Stimulated activated CD4-positive, alpha-beta T cell treated with anti-CD3 and anti-CD28 coated beads, Interleukin-4, amount 100 ng/mL, for 4 hours (primary cell): ENCODE data around the gene MED10.
"Not testable (repeated sequence)": the region's sequence is repeated elsewhere in the genome, so short reads cannot be mapped to it uniquely, and the experiment has no call there.

Source experiments
- DNase-seq, 2 experiments: peaks; one replicate each; pipeline ENCODE4 v3.0.0-alpha.2; 2020

MED10 gene

DNA sequence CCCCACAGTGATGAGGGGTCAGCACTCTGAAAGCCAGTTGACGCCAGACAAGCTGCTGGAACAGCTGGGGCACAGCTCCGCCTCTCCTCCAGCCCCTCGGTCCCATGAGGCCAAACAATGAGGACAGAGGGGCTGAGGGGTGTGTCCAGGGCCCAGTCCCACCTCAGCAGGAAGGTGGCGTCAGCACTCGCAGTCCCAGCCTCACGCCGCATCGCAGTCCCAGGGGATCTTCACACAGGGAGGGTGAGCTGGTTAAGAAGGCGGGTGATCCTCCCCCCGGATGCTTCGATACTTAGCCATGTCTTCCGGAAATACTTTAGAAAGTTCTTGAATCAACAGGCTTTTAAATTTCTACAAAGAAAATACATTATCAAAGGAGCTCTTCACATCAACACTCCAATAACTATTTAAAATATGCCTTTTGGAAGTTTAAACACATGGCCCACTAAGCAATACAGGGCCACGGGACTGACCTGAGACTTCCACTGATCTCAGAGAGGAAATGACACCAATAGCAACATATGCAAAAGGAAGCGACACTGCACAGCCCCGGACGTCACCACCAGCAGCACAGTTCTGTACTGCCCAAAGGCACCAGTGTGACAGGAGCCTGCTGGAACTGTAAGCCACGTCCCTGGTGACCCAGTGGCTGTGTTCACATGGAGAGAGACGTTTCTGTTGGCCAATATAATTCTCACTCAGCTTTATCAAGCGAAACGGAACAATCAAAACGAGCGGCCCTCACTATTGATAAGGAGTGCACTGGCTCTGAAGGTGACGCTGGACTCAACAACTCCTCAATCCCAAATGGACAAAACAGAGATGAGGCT, 5.9 kb downstream of the MED10 start:
- DNase-seq, result no peak

GRCh38 chr5:6371079-6371810, 7.1 kb downstream of the MED10 start:
- no peak for DNase-seq

GRCh38 chr5:6370580-6370979, 7.8 kb downstream of the MED10 start:
- no peak for DNase-seq

- DNase-seq, result no peak
Observed at GRCh38 chr5:6365977-6366590, 12.3 kb downstream of the MED10 start.

- no peak for DNase-seq
Observed at GRCh38 chr5:6365142-6365976, 13.0 kb downstream of the MED10 start.

GRCh38 chr5:6363454-6364011, 14.8 kb downstream of the MED10 start:
- DNase-seq, result not testable (repeated sequence)

DNA sequence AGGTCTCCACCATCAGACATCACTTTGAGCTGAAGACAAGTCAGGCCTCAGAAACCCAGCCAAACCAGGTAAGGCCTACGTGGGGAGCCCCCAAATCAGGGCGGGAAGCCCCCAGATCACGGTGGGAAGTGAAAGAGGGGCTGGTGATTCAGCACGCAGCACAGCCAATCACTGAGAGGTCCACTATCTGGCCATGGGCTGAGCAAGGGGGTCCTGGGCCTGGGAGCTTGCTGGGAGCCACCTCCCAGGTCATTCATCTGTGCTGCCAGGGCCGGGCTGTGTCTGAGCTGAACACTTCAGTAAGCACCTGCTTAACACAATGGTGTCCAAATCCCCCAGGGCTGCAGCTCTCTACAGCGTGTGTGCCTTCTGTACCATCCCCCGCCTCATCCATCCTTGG, 15.5 kb downstream of the MED10 start:
- no peak for DNase-seq

DNA sequence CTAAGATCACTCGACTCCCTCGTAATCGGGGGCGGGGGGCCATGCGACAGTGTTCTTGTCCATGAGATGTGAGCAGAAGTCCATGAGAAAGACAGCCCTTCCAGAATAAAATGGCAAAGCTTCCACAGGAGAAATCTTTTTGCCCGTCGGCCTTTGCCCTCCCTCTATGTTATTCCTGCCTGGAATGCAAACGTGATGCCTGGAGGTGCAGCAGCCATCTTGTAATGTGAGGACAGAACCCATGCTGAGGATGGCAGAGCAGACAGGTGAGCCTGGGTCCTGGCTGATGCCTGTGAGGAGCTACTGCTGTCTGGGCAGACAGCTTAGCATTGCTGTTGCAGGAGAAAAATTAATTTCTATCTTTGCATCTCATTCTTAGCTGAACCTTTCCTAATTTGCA, 17.2 kb downstream of the MED10 start:
- DNase-seq, result no peak

DNA sequence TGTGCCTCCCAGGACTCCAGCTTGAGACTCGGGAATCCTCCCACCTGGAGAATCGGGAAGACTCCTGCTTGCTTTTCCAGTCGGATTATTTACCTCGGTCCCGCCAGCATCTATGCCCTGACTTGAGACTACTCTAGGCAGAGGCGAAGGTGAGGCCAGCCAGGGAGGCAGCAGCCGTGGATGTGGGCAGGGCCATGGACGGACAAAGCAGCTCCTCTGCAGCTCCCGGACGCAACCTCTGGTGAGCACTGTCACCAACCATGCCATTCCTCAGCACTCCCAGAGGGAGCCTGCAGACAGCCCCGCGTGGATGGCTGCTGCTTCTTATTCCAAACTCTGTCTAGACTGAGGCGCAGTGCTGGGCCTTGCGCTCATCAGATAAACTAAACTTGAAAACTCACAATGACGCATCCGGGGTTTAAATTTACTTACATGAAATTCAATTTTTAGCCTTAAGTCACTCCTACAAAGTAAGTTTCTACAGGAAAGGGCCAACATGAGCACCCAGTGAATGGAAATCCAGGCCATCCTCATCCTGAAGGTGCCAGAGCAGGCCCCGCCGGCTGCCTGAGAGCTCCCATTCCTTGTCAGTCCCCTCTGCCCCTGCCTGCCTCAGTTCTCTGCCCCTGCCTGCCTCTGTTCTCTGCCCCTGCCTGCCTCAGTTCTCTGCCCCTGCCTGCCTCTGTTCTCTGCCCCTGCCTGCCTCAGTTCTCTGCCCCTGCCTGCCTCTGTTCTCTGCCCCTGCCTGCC, 17.8 kb downstream of the MED10 start:
- no peak for DNase-seq

GRCh38 chr5:6359555-6360322, 18.6 kb downstream of the MED10 start:
- no peak for DNase-seq

GRCh38 chr5:6358434-6358820, 19.9 kb downstream of the MED10 start:
- no peak for DNase-seq

GRCh38 chr5:6357817-6358433, 20.4 kb downstream of the MED10 start:
- not testable (repeated sequence) for DNase-seq

DNA sequence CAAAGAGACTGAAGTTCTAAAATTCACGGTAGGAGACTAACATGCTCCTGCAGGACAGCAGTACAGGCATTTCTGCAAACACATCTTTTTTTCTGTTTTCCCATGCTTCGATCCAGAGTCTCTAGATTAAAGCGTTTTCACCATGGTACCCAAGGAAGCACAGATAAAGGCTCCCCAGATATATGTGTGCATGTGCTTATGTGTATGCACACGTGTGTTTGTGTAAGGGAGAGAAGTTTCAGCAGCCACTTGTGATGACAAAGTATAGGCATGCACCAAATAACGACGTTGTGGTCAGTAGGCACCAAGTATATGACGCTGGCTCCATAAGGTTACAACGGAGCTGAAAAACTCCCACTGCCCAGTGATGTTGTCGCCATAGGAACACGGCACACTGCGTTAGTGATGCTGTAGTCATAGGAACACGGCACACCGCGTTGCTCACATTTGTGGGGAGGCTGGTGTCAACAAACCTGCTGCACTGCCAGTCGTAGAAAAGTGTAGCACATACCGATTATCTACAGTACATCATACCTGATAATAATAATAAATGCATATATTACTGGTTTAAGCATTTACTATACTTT, 21.7 kb downstream of the MED10 start:
- DNase-seq, result no peak

DNA sequence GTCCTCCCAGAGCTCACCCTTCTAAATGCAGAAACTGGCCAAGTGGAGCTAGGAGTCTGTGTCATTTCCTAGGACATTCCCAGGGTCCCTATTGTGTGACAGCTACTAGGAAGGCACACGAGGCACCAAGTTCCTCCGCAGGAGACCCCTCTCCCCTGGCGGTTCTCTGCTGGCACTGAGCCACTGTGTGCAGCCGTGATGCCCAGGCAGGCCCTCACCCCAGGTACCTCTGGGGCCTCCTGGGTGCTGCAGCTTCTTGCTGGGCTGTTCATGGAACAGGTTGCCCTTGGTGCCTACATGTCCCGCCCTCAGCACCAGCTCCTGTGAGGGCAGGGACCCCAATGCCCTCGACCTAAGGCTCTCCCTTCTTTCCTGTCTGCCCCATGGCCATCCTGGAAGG, 23.1 kb downstream of the MED10 start:
- DNase-seq, result no peak

GRCh38 chr5:6354848-6355247, 23.5 kb downstream of the MED10 start:
- no peak for DNase-seq

DNA sequence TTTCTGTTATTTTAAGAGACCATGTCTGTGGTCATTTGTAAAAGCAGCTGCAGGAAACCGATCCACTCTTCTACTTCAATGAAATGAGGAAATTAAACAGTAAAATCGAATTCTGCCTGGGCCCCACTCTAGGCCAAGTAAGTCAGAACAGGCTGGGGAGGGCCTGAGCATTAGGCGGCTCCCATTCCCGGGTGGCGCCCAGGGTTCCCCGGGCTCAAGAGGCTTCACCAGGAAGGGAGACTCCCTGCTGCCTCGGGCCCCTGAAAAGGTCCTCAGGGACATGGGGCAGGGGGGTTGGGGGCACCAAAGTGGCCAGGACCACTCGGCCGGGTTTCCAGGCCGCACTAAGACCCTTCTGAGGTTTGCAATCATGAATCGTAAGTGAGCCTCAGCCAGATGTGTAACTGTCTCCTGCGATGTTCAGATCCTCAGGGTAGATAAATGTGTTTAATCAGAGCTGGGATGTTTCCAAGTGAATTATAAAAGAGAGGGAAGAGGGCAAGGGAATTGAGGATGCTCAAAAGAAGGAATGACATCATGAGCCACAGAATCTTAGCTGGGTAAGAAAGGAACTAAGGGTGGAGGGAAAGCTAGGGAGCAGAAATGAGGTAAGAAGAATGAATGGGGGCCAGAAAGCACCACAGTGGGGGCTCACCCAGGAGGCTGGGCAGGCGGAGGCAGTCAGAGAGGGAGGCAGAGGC, 24.6 kb downstream of the MED10 start:
- DNase-seq, result no peak

- DNase-seq, result no peak
Observed at GRCh38 chr5:6350277-6351090, 27.9 kb downstream of the MED10 start.

GRCh38 chr5:6349387-6349786, 29.0 kb downstream of the MED10 start:
- no peak for DNase-seq
